GM18520 (cell line): ENCODE measurements around the gene RAB4B.
A peak's percentile ranks its signal among the peaks of the same experiment; 100 is the strongest.
"Not testable (repeated sequence)": the region's sequence is repeated elsewhere in the genome, so short reads cannot be mapped to it uniquely, and the experiment has no call there.

ENCODE experiments used
- ATAC-seq: cut with Tn5 transposase; IDR thresholded peaks from one replicate; pipeline ENCODE4 v1.9.1; 2021; ENCODE audit not compliant: unreplicated experiment

The RAB4B gene

DNA sequence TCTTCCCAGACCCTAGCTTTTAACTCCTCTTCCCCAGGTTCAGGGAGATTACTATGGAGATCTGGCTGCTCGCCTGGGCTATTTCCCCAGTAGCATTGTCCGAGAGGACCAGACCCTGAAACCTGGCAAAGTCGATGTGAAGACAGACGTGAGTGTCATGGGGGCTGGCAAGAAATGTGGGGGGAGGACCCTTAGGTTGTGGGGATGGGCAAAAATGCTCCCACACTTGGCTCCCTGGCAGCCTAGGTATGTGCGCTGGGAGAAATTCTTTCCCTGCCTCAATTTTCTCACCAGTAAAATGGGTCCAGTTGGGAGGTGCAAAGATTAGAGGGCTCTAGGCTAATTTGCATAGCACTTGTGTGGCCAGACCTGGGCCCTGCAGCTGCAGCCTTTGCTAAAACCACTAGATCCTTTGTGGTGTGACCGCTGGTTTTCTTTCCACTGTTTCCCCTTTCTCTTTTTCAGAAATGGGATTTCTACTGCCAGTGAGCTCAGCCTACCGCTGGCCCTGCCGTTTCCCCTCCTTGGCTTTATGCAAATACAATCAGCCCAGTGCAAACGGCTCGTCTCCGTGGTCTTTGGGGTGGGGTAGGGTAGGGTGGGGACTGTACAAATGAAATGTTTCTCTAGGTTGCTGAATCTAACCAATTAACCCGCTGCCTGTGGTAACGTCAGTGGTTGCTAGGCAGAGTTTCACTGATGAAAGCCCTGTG, 959 bp upstream of the RAB4B start:
- ATAC-seq: peak; percentile 50

DNA sequence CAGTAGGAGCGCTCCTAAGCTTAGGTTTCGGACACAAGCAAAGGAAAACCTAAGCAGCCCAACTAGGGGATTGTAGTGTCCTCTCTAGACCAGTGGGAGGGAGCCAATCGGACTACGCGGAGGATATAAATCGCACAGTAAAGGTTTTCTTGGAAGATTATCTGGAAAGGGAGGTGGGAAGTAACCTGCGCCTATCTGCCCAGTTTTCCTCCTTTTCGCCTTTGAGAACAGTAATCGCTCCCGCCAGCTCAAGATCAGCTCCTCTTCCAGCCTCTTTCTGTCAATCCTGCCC, 456 bp upstream of the RAB4B start:
- no peak for ATAC-seq

DNA sequence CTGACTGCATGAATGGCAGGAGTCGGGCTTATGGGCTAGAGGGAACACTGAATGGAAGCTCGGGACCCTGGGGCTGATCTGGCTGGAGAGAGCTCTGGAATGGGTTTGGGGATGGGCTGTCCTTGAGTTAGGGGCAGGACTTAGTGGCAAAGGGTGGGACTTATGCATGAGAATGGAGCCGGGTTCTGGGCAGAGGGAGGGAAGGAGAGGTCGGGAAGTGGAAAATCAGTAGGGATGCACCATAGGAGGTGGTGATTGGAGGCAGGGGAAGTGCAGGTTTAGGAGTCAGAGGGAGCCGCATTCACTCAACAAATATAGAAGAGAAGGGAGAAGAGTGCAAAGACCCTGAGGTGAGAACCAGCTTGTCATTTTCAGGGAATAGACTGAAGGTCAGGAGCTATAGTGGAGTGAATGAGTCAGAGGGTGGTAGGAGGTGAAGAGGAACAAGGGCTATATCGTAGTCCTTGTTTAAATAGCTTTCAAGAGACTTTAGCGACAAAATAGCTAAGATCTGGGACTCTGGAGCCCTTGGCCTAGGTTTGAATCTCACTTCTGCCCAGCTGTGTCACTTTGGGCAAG, 748 bp downstream of the RAB4B start:
- no peak for ATAC-seq

DNA sequence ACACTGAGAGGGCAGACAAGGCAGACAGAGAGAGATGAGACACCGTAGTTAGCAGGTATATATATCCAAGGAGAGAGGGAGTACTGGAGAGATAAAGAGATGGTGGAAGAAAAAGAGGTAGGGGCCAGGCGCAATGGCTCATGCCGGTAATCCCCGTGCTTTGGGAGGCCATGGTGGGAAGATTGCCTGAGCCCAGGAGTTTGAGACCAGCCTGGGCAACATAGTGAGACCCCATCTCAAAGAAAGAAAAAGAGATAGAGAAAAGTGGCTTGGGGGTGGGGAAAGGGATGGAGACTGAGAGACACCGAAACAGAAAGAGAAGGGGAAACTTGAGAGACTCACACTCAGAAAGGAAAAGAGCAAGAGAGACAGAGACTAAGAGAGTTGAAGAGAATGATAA, 2.5 kb downstream of the RAB4B start:
- ATAC-seq: no peak

DNA sequence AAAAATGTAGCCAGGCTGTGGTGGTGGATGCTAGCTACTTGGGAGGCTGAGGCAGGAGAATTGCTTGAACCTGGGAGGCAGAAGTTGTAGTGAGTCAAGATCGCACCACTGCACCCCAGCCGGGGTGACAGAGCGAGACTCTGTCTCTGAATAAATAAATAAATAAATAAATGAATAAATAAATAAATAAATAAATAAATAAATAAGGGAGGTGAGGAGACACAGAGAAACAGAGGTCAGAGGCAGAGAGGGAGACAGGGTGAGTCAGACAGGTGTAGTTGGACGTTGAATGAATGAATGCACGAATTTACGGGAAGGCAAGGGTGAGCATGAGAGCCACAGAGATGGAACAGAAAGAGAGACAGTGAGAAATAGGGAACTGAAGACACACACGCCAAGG, 3.1 kb downstream of the RAB4B start:
- ATAC-seq: no peak

DNA sequence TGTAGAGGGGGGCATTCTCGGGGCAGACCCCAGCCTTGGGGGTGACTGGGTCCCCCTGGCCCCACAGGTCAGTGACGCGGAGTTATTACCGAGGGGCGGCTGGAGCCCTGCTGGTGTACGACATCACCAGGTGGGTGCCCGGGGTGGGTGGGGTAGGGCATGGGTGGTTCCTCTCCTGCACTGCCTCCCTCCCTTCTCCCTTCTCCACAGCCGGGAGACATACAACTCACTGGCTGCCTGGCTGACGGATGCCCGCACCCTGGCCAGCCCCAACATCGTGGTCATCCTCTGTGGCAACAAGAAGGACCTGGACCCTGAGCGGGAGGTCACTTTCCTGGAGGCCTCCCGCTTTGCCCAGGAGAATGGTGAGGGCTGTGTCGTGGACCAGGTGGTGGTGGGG, 5.7 kb downstream of the RAB4B start:
- no peak for ATAC-seq

DNA sequence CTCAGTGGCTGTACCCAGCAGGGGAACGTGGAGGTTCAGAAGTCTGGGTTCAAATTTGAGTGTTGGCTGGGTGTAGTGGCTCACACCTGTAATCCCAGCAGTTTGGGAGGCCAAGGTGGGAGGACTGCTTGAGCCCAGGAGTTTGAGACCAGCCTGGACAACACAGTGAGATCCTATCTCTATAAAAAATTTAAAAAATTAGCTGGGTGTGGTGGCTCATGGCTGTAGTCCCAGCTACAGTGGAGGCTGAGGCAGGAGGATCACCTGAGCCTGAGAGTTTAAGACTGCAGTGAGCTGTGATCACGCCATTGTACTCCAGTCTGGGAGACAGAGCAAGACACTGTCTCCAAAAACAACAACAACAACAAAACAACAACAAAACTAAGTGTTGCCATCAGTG, 6.1 kb downstream of the RAB4B start:
- ATAC-seq: not testable (repeated sequence)

DNA sequence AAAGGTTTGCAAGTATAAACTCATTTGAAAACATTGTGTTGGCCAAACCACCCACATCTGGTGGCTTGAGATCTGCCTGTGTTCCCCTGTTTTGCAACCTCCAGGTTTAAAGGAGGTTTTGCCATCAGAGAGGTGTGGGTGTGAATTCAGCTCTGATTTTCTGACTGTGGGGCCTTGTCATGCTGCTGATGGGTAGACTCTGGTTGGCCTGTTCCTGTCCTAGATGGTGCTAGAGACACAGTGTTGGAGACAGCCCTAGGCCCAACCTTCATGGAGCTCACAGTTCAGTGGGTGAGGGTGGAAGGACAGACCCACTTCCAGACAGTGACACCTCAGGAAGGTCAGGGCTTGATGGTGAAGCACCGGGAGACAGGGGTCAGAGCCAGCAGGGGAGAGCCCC, 7.5 kb downstream of the RAB4B start:
- no peak for ATAC-seq

DNA sequence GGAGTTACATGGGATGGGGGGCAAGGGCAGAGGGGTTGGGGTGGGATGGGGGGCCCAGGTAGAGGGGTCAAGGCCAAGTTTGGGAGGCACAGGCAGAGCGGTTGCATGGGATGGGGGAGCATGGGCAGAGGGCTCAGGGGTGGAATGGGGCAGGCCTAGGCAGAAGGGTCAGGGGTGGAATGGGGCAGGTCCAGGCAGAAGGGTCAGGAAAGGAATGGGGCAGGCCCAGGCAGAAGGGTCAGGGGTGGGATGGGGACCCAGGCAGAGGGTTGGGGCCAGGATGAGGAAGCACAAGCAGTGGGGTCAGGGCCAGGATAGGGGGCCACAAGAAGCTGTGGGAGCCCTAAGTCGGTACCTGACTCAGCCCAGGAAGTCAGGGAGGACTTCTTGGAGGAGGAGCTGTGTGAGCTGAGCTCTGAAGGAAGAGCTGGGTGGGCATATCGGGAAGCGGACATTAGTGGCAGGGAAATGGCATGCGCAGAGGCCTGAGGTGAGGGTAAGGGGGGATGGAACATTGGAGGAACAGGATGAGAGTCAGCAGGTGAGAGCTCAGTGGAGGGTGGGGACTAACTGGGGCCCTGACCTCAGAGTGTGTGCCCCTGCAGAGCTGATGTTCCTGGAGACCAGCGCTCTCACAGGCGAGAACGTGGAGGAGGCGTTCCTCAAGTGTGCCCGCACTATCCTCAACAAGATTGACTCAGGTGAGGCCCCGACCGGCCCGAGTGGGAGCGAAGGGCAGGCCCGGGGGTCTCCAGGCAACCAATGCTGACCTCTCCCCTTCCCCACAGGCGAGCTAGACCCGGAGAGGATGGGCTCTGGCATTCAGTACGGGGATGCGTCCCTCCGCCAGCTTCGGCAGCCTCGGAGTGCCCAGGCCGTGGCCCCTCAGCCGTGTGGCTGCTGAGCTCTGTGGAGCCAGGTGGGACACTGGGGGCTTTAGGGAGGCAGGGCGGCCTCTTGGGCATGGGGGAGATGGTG, 8.3 kb downstream of the RAB4B start:
- no peak for ATAC-seq

DNA sequence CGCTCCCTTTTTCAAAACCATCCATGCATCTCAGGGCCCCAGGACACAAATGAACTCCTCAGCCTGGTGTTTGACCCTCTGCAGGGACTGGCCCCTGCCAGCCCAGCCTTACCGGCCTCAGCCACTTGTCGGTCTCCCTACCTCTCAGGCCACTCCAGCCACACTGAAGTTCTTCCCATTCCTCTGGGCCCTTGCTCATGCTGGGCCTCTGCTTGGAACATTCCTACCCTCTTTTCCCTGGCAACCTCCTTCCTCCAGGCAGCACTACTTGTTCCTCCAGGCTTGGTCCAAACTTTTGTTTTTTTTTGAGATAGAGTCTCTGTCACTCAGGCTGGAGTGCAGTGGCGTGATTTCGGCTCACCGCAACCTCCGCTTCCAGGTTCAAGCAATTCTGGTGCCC, 13.3 kb downstream of the RAB4B start:
- no peak for ATAC-seq

DNA sequence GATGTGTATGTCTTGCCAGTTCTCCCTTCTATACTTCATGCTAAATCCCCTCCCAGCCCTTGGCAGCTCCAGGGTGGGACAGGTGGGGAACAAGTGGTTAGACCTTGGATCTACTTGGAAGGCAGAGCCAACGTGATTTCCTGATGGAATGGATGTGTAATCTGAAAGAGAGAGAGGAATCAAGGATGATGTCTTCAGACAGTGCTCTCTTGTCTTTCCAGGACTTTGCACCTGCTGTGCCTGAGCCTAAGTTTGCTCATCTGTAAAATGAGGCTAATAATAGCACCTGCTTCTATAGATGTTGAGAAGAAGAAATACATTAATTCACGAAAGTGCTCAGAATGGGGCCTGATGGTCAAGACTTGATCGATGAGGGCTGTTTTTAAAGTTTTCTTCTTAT, 13.9 kb downstream of the RAB4B start:
- ATAC-seq: no peak

DNA sequence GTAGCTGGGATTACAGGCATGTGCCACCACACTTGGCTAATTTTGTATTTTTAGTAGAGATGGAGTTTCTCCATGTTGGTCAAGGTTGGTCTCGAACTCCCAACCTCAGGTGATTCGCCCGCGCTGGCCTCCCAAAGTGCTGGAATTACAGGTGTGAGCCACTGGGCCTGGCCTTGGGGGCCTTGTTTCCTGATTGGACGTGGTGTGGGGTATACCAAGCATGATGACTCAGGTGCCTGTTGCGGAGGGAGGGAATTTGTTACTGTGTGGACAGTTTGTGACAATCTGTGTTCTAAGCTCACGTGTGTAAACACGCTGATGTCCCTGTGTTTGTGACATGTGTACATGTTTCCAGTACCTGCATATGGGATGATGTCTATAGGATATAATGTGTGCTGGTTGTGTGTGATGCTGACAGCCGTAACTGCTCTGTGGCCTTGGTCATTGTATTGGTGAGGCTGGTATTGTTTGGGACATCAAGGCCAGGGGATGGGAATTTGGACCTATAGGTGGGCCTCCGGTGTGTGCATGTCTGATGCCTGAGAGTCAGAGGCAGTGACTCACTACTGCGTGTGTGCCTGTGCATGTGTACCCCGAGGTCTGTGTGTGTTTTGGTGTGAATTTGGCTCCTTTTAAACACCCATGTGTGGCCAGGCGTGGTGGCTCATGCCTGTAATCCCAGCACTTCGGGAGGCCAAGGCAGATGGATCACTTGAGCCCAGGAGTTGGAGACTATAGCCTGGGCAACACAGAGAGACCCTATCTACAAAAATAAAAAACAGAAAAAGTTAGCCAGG, 19.3 kb downstream of the RAB4B start:
- ATAC-seq: no peak

DNA sequence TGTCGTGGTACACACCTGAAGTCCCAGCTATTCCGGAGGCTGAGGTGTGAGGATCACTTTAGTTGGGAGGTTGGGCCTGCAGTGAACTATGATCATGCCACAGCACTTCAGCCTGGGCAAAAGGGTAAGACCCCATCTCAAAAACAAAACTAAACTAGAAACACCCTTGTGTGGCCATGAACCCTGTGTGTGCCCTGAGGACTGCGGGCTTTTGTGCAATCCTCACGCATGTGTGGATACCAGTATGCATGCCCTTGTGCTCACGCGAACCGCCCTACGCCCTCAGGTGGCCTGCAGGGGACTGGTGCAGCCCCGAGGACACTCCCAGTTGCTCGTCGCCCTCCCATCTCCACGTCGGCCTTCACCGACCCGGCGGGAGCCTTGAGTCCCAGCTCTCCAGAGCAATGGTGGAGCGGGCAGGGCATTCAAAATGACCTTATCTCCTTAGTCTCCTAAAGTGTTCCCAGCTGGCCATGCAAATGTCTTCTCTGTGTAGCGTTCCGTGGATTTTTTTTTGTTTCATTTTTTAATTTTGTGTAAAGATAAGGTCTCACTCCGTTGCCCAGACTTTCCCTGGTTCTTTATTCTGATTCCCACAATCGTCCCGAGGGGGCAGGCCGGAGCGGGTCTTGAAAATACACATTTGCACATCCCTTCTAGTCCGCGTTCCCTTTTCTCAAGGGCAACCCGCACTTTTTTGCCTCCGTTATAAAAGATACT, 20.1 kb downstream of the RAB4B start:
- ATAC-seq: peak; percentile 14

DNA sequence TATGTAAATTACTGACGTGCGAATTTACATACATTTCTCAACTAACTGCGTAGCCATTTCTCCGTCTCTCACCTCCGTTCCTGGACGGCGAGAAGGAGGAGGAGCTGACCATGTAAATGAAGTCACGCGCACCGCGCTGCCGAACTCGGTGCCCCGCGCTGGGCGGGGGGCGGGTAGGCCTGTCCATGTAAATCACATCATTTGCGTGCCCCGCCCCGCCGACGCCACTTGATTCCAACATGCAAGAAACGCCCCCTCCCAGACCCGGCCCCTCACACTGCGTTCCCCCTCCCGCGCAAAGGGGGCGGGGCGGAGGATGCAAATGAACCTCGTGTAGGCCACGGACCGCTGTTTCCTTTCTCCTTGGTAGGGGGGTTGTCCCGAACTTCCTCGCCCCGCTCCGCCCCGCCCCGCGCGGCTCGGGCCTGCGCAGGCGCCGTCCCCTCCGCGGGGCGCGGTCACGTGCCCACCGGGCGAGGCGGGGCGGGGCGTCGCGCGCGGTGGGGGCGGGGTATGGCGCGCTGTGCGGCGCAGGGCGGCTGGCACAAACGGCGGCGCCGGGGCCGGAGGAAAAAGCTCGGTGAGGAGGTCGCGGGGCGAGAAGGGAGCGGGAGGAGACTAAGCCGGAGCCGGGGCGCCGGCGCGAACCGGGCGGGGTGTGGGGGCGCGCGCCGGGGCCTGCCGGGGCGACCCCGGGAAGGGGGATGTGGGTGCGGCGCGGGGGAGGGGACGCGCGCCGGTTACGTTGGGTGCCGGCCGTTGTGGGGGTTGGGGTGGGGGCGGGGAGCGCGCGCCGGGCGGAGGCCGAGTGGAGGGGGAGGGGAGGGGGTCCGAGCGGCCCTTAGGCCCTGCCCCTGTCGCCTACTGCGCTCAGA, 20.9 kb downstream of the RAB4B start, which contains the start of gene EGLN2:
Gene EGLN2 (plus strand): TSS at position 509 of the 875 bp plus-strand sequence. CDS start 1,382 bp downstream, outside the sequence.
- ATAC-seq: peak; percentile 64

DNA sequence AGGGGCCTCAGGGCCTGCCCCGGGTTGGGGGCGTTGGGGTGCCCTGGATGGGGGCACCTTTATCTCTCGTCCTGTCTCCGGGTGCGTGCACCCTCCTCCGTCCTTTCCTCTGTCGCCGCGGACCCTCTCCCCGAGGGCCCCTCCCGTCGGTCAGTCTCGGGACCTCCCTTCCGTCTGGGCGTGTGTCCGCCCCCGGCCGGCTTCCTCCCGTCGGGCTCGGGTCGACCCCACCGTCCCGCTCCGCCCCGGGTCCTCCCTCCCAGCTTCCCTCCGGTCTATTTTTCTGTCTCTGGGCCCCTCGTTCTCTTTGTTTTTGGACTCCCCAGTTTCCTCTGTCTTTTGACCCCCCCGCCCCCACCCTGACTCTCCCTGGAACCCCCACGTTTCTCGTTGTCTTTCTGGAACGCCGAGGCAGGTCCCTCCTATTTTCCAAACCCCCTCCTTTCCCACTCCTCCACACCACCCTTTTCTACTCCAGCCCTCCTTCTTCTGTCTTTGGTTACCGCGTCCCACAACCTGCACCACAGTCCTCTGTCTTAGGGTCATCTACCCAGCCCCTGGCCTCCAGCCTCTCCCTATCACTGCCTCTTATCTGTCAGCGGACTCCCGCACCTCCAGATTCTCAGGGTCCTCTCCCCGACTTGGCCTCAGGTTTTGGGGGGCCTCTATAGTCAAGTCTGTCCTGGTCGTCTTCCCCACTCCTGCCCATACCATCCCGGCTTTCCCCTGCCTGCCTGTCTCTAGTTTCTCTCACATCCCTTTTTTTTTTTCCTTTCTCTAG, 21.7 kb downstream of the RAB4B start:
- ATAC-seq: no peak

DNA sequence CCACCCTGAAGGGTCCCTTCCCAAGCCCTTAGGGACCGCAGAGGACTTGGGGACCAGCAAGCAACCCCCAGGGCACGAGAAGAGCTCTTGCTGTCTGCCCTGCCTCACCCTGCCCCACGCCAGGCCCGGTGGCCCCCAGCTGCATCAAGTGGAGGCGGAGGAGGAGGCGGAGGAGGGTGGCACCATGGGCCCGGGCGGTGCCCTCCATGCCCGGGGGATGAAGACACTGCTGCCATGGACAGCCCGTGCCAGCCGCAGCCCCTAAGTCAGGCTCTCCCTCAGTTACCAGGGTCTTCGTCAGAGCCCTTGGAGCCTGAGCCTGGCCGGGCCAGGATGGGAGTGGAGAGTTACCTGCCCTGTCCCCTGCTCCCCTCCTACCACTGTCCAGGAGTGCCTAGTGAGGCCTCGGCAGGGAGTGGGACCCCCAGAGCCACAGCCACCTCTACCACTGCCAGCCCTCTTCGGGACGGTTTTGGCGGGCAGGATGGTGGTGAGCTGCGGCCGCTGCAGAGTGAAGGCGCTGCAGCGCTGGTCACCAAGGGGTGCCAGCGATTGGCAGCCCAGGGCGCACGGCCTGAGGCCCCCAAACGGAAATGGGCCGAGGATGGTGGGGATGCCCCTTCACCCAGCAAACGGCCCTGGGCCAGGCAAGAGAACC, 22.4 kb downstream of the RAB4B start:
- ATAC-seq: no peak

DNA sequence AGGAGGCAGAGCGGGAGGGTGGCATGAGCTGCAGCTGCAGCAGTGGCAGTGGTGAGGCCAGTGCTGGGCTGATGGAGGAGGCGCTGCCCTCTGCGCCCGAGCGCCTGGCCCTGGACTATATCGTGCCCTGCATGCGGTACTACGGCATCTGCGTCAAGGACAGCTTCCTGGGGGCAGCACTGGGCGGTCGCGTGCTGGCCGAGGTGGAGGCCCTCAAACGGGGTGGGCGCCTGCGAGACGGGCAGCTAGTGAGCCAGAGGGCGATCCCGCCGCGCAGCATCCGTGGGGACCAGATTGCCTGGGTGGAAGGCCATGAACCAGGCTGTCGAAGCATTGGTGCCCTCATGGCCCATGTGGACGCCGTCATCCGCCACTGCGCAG, 22.9 kb downstream of the RAB4B start:
- no peak for ATAC-seq
